KBM-7 (cell line): Measurements from ENCODE around the gene CYGB.
"Not testable (repeated sequence)": the region's sequence is repeated elsewhere in the genome, so short reads cannot be mapped to it uniquely, and the experiment has no call there.

ENCODE experiments used
- DNase-seq: peaks from one replicate; pipeline ENCODE4 v3.0.0-alpha.2; 2015
- in situ Hi-C: fragments of 300-500 bp; cut with MboI; formaldehyde crosslinking; loops from 2 replicates; pipeline ENCODE4 v1.14.3; 2020; ENCODE audit warnings: low sequenced_read_pairs, low pct_unique_long_range_greater_than_20kb, mixed read lengths

Gene CYGB

GRCh38 chr17:76569607-76570279 lies 32.2 kb upstream of the CYGB start:
- in situ Hi-C loops, result no loop called here
- no peak for DNase-seq

GRCh38 chr17:76568811-76569221 lies 31.3 kb upstream of the CYGB start:
- in situ Hi-C loops, result no loop called here
- DNase-seq, result no peak

GRCh38 chr17:76567634-76568432 lies 30.3 kb upstream of the CYGB start:
- peak; percentile 65 for DNase-seq
- in situ Hi-C loops, result no loop called here

- DNase-seq, result no peak
These were observed 29.5 kb upstream of the CYGB start for GRCh38 chr17:76566988-76567431.

GRCh38 chr17:76566613-76566943 lies 29.1 kb upstream of the CYGB start:
- in situ Hi-C loops, result no loop called here
- peak; percentile 35 for DNase-seq

More at GRCh38 chr17:76566988-76567431, 29.5 kb upstream of the CYGB start:
- in situ Hi-C loops, result no loop called here

GRCh38 chr17:76565728-76566612 lies 28.5 kb upstream of the CYGB start:
- DNase-seq, result no peak
- in situ Hi-C loops, result no loop called here

- DNase-seq, result peak; percentile 37
- in situ Hi-C loops, result not testable (repeated sequence)
These were observed 27.6 kb upstream of the CYGB start for GRCh38 chr17:76564991-76565727.

GRCh38 chr17:76563359-76563758 lies 25.9 kb upstream of the CYGB start:
- in situ Hi-C loops, DNase-seq: not testable (repeated sequence)

GRCh38 chr17:76562734-76563148 lies 25.2 kb upstream of the CYGB start:
- DNase-seq, result no peak
- in situ Hi-C loops, result no loop called here

- DNase-seq, result no peak
- in situ Hi-C loops, result no loop called here
These were observed 24.3 kb upstream of the CYGB start for GRCh38 chr17:76561799-76562268.

- DNase-seq, result no peak
- in situ Hi-C loops, result no loop called here
These were observed 23.8 kb upstream of the CYGB start for GRCh38 chr17:76561332-76561731.

GRCh38 chr17:76560877-76561221 lies 23.3 kb upstream of the CYGB start:
- DNase-seq, result no peak
- in situ Hi-C loops, result no loop called here

GRCh38 chr17:76560036-76560876 lies 22.7 kb upstream of the CYGB start:
- in situ Hi-C loops, result no loop called here
- DNase-seq, result no peak

GRCh38 chr17:76559460-76559859 lies 22.0 kb upstream of the CYGB start:
- DNase-seq, in situ Hi-C loops: not testable (repeated sequence)

GRCh38 chr17:76558198-76559095 lies 20.9 kb upstream of the CYGB start:
- in situ Hi-C loops, result no loop called here
- DNase-seq, result peak; percentile 48

- in situ Hi-C loops, result no loop called here
- peak; percentile 98 for DNase-seq
These were observed 20.1 kb upstream of the CYGB start for GRCh38 chr17:76557368-76558197.
